B cell (primary cell): ENCODE measurements around the gene YRDC. TPM values are rescaled to one million over a fixed set of nuclear protein-coding genes. Genes with fewer than 3 reads are reported as not detected.

ENCODE experiments used
- ATAC-seq: fragments of 200-7000 bp; cut with Tn5 transposase; one replicate; pipeline ENCODE4 v1.10.0; 2021; ENCODE audit warnings: low read depth, mild to moderate bottlenecking, moderate number of reproducible peaks, moderate library complexity
- CTCF ChIA-PET: fragments of 350-600 bp; sonication (Branson Sonifier 250); formaldehyde crosslinking; loops from one replicate; lab custom pipeline; 2021; ENCODE audit warnings: antibody characterized with exemption, inconsistent platforms; lab: Charles Lee
- POLR2A ChIA-PET: fragments of 350-600 bp; sonication (Branson Sonifier 250); formaldehyde crosslinking; loops from one replicate; lab custom pipeline; 2021; ENCODE audit warnings: antibody characterized with exemption; lab: Charles Lee
- DNase-seq: peaks from one replicate; pipeline ENCODE4 v3.0.0; 2013
- H2AFZ ChIP-seq: 2 replicates; pipeline ENCODE4 v1.6.1; 2012; ENCODE audit warnings: mild to moderate bottlenecking, low read depth, low read length; ENCODE audit not compliant: insufficient read depth, poor library complexity, severe bottlenecking
- H3K27ac ChIP-seq, 2 donors: 1 replicate in 1 of 2; 2 replicates in 1 of 2; pipeline ENCODE4 v1.5.1; 2012 to 2013; ENCODE audit warnings: low read length in 2 of 2, mild to moderate bottlenecking in 2 of 2, moderate library complexity in 1 of 2
- H3K27me3 ChIP-seq, 4 experiments: fragments of 200-600 bp in 1 of 4; sonication (generic) in 1 of 4; replicated peaks in 1 of 4; 1 replicate in 2 of 4; 2 replicates in 2 of 4; pipeline versions ENCODE4 v1.6.1 to v1.7.0; 2013 to 2016; ENCODE audit warnings: low read length in 3 of 4, mild to moderate bottlenecking in 2 of 4, mixed read lengths in 1 of 4, moderate library complexity in 1 of 4; ENCODE audit not compliant: insufficient read depth in 4 of 4, control insufficient read depth in 3 of 4; ENCODE audit errors: control extremely low read depth in 1 of 4
- H3K36me3 ChIP-seq, 2 experiments: replicated peaks in 1 of 2; 1 replicate in 1 of 2; 2 replicates in 1 of 2; pipeline versions ENCODE4 v1.6.1 to v1.7.1; 2013; ENCODE audit warnings: low read length in 1 of 2; ENCODE audit not compliant: insufficient read depth in 2 of 2, control insufficient read depth in 1 of 2; ENCODE audit errors: control extremely low read depth in 1 of 2, extremely low read depth in 1 of 2
- H3K4me1 ChIP-seq, 2 donors: fragments of 200-600 bp in 1 of 2; sonication (generic) in 1 of 2; 1 replicate in 1 of 2; 2 replicates in 1 of 2; pipeline versions ENCODE4 v1.5.1 to v1.6.1; 2013 to 2017; ENCODE audit warnings: low read length in 2 of 2; ENCODE audit not compliant: control insufficient read depth in 2 of 2, insufficient read depth in 2 of 2
- H3K4me2 ChIP-seq: replicated peaks from 2 replicates; pipeline ENCODE3; 2012; ENCODE audit warnings: mild to moderate bottlenecking, low read depth, low read length; ENCODE audit not compliant: poor library complexity, severe bottlenecking
- H3K4me3 ChIP-seq, 5 experiments: fragments of 200-600 bp in 1 of 5; sonication (generic) in 1 of 5; 1 replicate in 3 of 5; 2 replicates in 2 of 5; pipeline versions ENCODE4 v1.5.1 to v1.7.0; 2011 to 2016; ENCODE audit warnings: low read length in 4 of 5, mild to moderate bottlenecking in 4 of 5, low read depth in 2 of 5, control low read depth in 1 of 5, moderate library complexity in 1 of 5; ENCODE audit not compliant: insufficient read depth in 1 of 5; ENCODE audit errors: control extremely low read depth in 1 of 5, extremely low read depth in 1 of 5
- H3K79me2 ChIP-seq: fragments of 200-600 bp; sonication (generic); one replicate; pipeline ENCODE4 v1.6.0; 2016; ENCODE audit warnings: low read length; ENCODE audit not compliant: control insufficient read depth, insufficient read depth
- H3K9ac ChIP-seq: fragments of 200-600 bp; sonication (generic); 2 replicates; pipeline ENCODE4 v1.6.1; 2017; ENCODE audit warnings: mild to moderate bottlenecking, low read length, moderate library complexity
- H3K9me3 ChIP-seq, 3 donors: one replicate each; pipeline versions ENCODE4 v1.6.1 to v1.7.1; 2013; ENCODE audit warnings: low read length in 2 of 3; ENCODE audit not compliant: control insufficient read depth in 2 of 3, insufficient read depth in 1 of 3; ENCODE audit errors: control extremely low read depth in 1 of 3
- H4K20me1 ChIP-seq: 2 replicates; pipeline ENCODE4 v1.6.0; 2012; ENCODE audit warnings: mild to moderate bottlenecking, low read length; ENCODE audit not compliant: insufficient read depth, control insufficient read depth, poor library complexity, severe bottlenecking
- H3K27ac Mint-ChIP-seq: one replicate; pipeline ENCODE4 v1.8.0; 2021; ENCODE audit warnings: mixed read lengths
- H3K27me3 Mint-ChIP-seq: one replicate; pipeline ENCODE4 v1.8.0; 2021; ENCODE audit warnings: mixed read lengths
- H3K4me1 Mint-ChIP-seq: one replicate; pipeline ENCODE4 v1.8.0; 2021; ENCODE audit warnings: mixed read lengths
- H3K4me3 Mint-ChIP-seq: one replicate; pipeline ENCODE4 v1.8.0; 2021; ENCODE audit warnings: mixed read lengths
- H3K9me3 Mint-ChIP-seq: one replicate; pipeline ENCODE4 v1.8.0; 2022; ENCODE audit warnings: mixed read lengths; ENCODE audit not compliant: insufficient read depth
- CTCF ChIP-seq: fragments of 200-600 bp; IDR thresholded peaks from one replicate; pipeline ENCODE4 v1.8.0; 2022; ENCODE audit warnings: antibody characterized with exemption, mild to moderate bottlenecking
- EZH2 ChIP-seq: IDR thresholded peaks from 2 replicates; pipeline ENCODE4 v1.6.1; 2012; ENCODE audit warnings: borderline replicate concordance, low read depth, mild to moderate bottlenecking, moderate library complexity, low read length; ENCODE audit not compliant: insufficient read depth, poor library complexity, severe bottlenecking
- WGBS: methylation state at CpG from one replicate; pipeline ENCODE4 v1.1.5; 2013; ENCODE audit warnings: missing lambda C conversion rate; ENCODE audit not compliant: insufficient coverage; 5-methylcytosine and 5-hydroxymethylcytosine counted together
- intact Hi-C: fragments of 100-400 bp; cut with micrococcal nuclease; formaldehyde crosslinking; loops from one replicate; pipeline ENCODE4 v1.10.0; 2022
- polyA plus RNA-seq: library from polyadenylated mRNA; depleted of rRNA; stranded (reverse); fragments of >200 nt; gene quantifications from 2 replicates; pipeline ENCODE4 v1.2.3, GENCODE V29; 2012
- total RNA-seq, 2 donors: library from RNA; stranded (reverse); fragments of 120-200 nt in 1 of 2; gene quantifications; 1 replicate in 1 of 2; 2 replicates in 1 of 2; pipeline versions ENCODE4 v1.2.3 to v1.2.4, GENCODE V29; 2013 to 2022

Gene YRDC
- total and polyA plus RNA-seq, 2 donors (not counting 1 experiment from before 2014, with no cell fraction given), result 12.5 to 16.7 TPM

GRCh38 chr1:37850352-37850955 is 42.4 kb upstream of the YRDC start:
- H3K4me3 ChIP-seq, result no peak overlapping the region
- peak overlapping the region; percentile 56 for H3K4me2 ChIP-seq
- no peaks in the 10 kb centered on the region for H4K20me1 ChIP-seq
- Mint-ChIP-seq H3K9me3 (no peaks in the 10 kb centered on the region), H3K27me3 (no peaks in the 10 kb centered on the region), H3K4me3 (no peak overlapping the region), H3K4me1 (peaks cover 49% of the 10 kb centered on the region), H3K27ac (no peak overlapping the region)
- DNase-seq (no peak), ATAC-seq (no peak)
- peaks cover 0 to 14% of the 10 kb centered on the region in 2 experiments for H3K36me3 ChIP-seq
- no peak overlapping the region for H3K9ac ChIP-seq
- intact Hi-C loops, result no loop called here
- ChIA-PET POLR2A (interaction anchor here (0.6 kb wide), 1 partner anchor 73 kb away, joined by 3 read pairs; no protein-coding TSS in a partner anchor), CTCF (interaction anchor here (1.0 to 3.5 kb wide), 4 partner anchors 9 to 45 kb away, joined by 3 to 16 read pairs (median 3); partner anchors contain the start of gene MTF1)
- H3K27ac ChIP-seq, result peak overlapping the region in 1 of 2 donors; percentile 77
- no peak overlapping the region for H2AFZ ChIP-seq
- H3K79me2 ChIP-seq, result peaks cover 84% of the 10 kb centered on the region
- TF ChIP-seq EZH2, result no peak
- TF ChIP-seq CTCF, result no peak
- WGBS, result no CpG with 5 or more reads among the region's 6 CpGs
- H3K9me3 ChIP-seq, result no peaks in the 10 kb centered on the region
- H3K4me1 ChIP-seq, result peaks cover 36 to 45% of the 10 kb centered on the region in 2 donors
- no peaks in the 10 kb centered on the region for H3K27me3 ChIP-seq

DNA sequence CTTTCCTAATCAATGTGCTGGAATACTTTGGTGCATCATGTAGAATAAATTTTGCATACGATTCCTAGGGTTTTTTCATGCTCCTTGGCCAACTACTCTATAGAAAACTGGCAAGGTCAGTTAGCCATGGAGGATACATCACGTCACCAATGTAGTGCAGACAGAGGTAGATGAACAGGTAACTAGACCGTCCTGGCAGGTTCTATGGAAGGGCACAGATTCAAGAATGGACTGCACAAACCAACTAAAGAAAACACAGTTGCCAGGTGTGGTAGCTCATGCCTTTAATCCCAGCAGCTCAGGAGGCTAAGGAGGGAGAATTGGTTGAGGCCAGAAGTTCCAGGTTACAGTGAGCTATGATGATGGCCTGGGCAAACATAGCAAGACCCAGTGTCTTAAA is 41.5 kb upstream of the YRDC start:
- intact Hi-C loops, result no loop called here
- Mint-ChIP-seq H3K4me1 (peaks cover 46% of the 10 kb centered on the region), H3K27ac (no peak overlapping the region), H3K27me3 (no peaks in the 10 kb centered on the region), H3K4me3 (no peak overlapping the region), H3K9me3 (no peaks in the 10 kb centered on the region)
- Histone ChIP-seq H2AFZ (no peak overlapping the region), H3K4me2 (no peak overlapping the region), H3K36me3 (peaks cover 0 to 11% of the 10 kb centered on the region in 2 experiments), H3K27me3 (no peaks in the 10 kb centered on the region), H3K4me3 (no peak overlapping the region), H3K4me1 (peaks cover 36 to 45% of the 10 kb centered on the region in 2 donors), H3K9ac (no peak overlapping the region), H3K27ac (peak overlapping the region in 1 of 2 donors; percentile 77), H3K79me2 (peaks cover 84% of the 10 kb centered on the region), H3K9me3 (no peaks in the 10 kb centered on the region), H4K20me1 (no peaks in the 10 kb centered on the region)
- no peak for TF ChIP-seq EZH2
- TF ChIP-seq CTCF, result no peak
- ATAC-seq, result no peak
- WGBS, result 100% methylated on average over 1 of the region's 3 CpGs
- ChIA-PET POLR2A (no interaction called here), CTCF (interaction anchor here (3.5 kb wide), 1 partner anchor 10 kb away, joined by 16 read pairs; the partner anchor contains the start of gene MTF1)
- DNase-seq, result no peak
